ENCODE data around the gene CUEDC1.

The CUEDC1 gene

GRCh38 chr17:57889892-57890856, 65.0 kb downstream of the CUEDC1 start:
- Histone ChIP-seq H3K9me3 (ENCODE audit: control insufficient read depth in 5 of 5, low read length in 5 of 5) (no peaks in the 10 kb centered on the region), H3K4me1 (ENCODE audit: control insufficient read depth in 5 of 5, insufficient read depth in 5 of 5, low read length in 5 of 5) (peaks cover 37 to 69% (median 66%) of the 10 kb centered on the region in 5 donors), H3K4me3 (ENCODE audit: low read depth in 1 of 5, low read length in 5 of 5) (peak overlapping the region in 1 of 5 donors; percentile 4), H3K9ac (ENCODE audit: low read length in 5 of 5) (peak overlapping the region in 3 of 5 donors; percentile 11 to 63 (median 40)), H3K27ac (ENCODE audit: low read depth, low read length) (peak overlapping the region; percentile 84), H3K36me3 (ENCODE audit: control insufficient read depth in 5 of 5, insufficient read depth in 5 of 5, low read length in 5 of 5) (peaks cover 0 to 2% (median under 1%) of the 10 kb centered on the region in 5 donors), H3K27me3 (ENCODE audit: control insufficient read depth in 5 of 5, insufficient read depth in 4 of 5, low read length in 5 of 5) (no peaks in the 10 kb centered on the region)

GRCh38 chr17:57889252-57889651, 66.0 kb downstream of the CUEDC1 start:
- H3K27ac ChIP-seq (ENCODE audit: low read depth, low read length): peak overlapping the region; percentile 84
- peaks cover 0 to 11% (median 10%) of the 10 kb centered on the region in 5 donors for H3K36me3 ChIP-seq (ENCODE audit: control insufficient read depth in 5 of 5, insufficient read depth in 5 of 5, low read length in 5 of 5)
- H3K4me1 ChIP-seq (ENCODE audit: control insufficient read depth in 5 of 5, insufficient read depth in 5 of 5, low read length in 5 of 5): peaks cover 37 to 62% (median 59%) of the 10 kb centered on the region in 5 donors
- H3K4me3 ChIP-seq (ENCODE audit: low read depth in 1 of 5, low read length in 5 of 5): no peak overlapping the region
- H3K9me3 ChIP-seq (ENCODE audit: control insufficient read depth in 5 of 5, low read length in 5 of 5): no peaks in the 10 kb centered on the region
- H3K9ac ChIP-seq (ENCODE audit: low read length in 5 of 5): peak overlapping the region in 1 of 5 donors; percentile 8
- no peaks in the 10 kb centered on the region for H3K27me3 ChIP-seq (ENCODE audit: control insufficient read depth in 5 of 5, insufficient read depth in 4 of 5, low read length in 5 of 5)

- peak overlapping the region in 1 of 5 donors; percentile 36 for H3K9ac ChIP-seq (ENCODE audit: low read length in 5 of 5)
- no peak overlapping the region for H3K4me3 ChIP-seq (ENCODE audit: low read depth in 1 of 5, low read length in 5 of 5)
- peaks cover 0 to 15% (median 14%) of the 10 kb centered on the region in 5 donors for H3K36me3 ChIP-seq (ENCODE audit: control insufficient read depth in 5 of 5, insufficient read depth in 5 of 5, low read length in 5 of 5)
- peak overlapping the region; percentile 84 for H3K27ac ChIP-seq (ENCODE audit: low read depth, low read length)
- H3K4me1 ChIP-seq (ENCODE audit: control insufficient read depth in 5 of 5, insufficient read depth in 5 of 5, low read length in 5 of 5): peaks cover 36 to 57% (median 53%) of the 10 kb centered on the region in 5 donors
- no peaks in the 10 kb centered on the region for H3K9me3 ChIP-seq (ENCODE audit: control insufficient read depth in 5 of 5, low read length in 5 of 5)
- no peaks in the 10 kb centered on the region for H3K27me3 ChIP-seq (ENCODE audit: control insufficient read depth in 5 of 5, insufficient read depth in 4 of 5, low read length in 5 of 5)
These were observed 66.6 kb downstream of the CUEDC1 start for GRCh38 chr17:57888311-57889216.

GRCh38 chr17:57887161-57887560, 68.1 kb downstream of the CUEDC1 start:
- peaks cover 23 to 45% (median 42%) of the 10 kb centered on the region in 5 donors for H3K4me1 ChIP-seq (ENCODE audit: control insufficient read depth in 5 of 5, insufficient read depth in 5 of 5, low read length in 5 of 5)
- no peak overlapping the region for H3K9ac ChIP-seq (ENCODE audit: low read length in 5 of 5)
- H3K9me3 ChIP-seq (ENCODE audit: control insufficient read depth in 5 of 5, low read length in 5 of 5): no peaks in the 10 kb centered on the region
- no peak overlapping the region for H3K4me3 ChIP-seq (ENCODE audit: low read depth in 1 of 5, low read length in 5 of 5)
- H3K36me3 ChIP-seq (ENCODE audit: control insufficient read depth in 5 of 5, insufficient read depth in 5 of 5, low read length in 5 of 5): peaks cover 0 to 23% (median 19%) of the 10 kb centered on the region in 5 donors
- no peak overlapping the region for H3K27ac ChIP-seq (ENCODE audit: low read depth, low read length)
- no peaks in the 10 kb centered on the region for H3K27me3 ChIP-seq (ENCODE audit: control insufficient read depth in 5 of 5, insufficient read depth in 4 of 5, low read length in 5 of 5)

GRCh38 chr17:57886020-57886419, 69.2 kb downstream of the CUEDC1 start:
- H3K9me3 ChIP-seq (ENCODE audit: control insufficient read depth in 5 of 5, low read length in 5 of 5): no peaks in the 10 kb centered on the region
- no peaks in the 10 kb centered on the region for H3K27me3 ChIP-seq (ENCODE audit: control insufficient read depth in 5 of 5, insufficient read depth in 4 of 5, low read length in 5 of 5)
- no peak overlapping the region for H3K9ac ChIP-seq (ENCODE audit: low read length in 5 of 5)
- H3K36me3 ChIP-seq (ENCODE audit: control insufficient read depth in 5 of 5, insufficient read depth in 5 of 5, low read length in 5 of 5): peaks cover 0 to 26% (median 19%) of the 10 kb centered on the region in 5 donors
- H3K4me3 ChIP-seq (ENCODE audit: low read depth in 1 of 5, low read length in 5 of 5): no peak overlapping the region
- no peak overlapping the region for H3K27ac ChIP-seq (ENCODE audit: low read depth, low read length)
- peaks cover 27 to 45% (median 42%) of the 10 kb centered on the region in 5 donors for H3K4me1 ChIP-seq (ENCODE audit: control insufficient read depth in 5 of 5, insufficient read depth in 5 of 5, low read length in 5 of 5)

- peaks cover 27 to 43% (median 40%) of the 10 kb centered on the region in 5 donors for H3K4me1 ChIP-seq (ENCODE audit: control insufficient read depth in 5 of 5, insufficient read depth in 5 of 5, low read length in 5 of 5)
- H3K27ac ChIP-seq (ENCODE audit: low read depth, low read length): no peak overlapping the region
- H3K4me3 ChIP-seq (ENCODE audit: low read depth in 1 of 5, low read length in 5 of 5): no peak overlapping the region
- peaks cover 0 to 28% (median 19%) of the 10 kb centered on the region in 5 donors for H3K36me3 ChIP-seq (ENCODE audit: control insufficient read depth in 5 of 5, insufficient read depth in 5 of 5, low read length in 5 of 5)
- H3K9me3 ChIP-seq (ENCODE audit: control insufficient read depth in 5 of 5, low read length in 5 of 5): no peaks in the 10 kb centered on the region
- no peaks in the 10 kb centered on the region for H3K27me3 ChIP-seq (ENCODE audit: control insufficient read depth in 5 of 5, insufficient read depth in 4 of 5, low read length in 5 of 5)
- no peak overlapping the region for H3K9ac ChIP-seq (ENCODE audit: low read length in 5 of 5)
These were observed 69.9 kb downstream of the CUEDC1 start for GRCh38 chr17:57885148-57885915.

GRCh38 chr17:57881783-57882351, 73.3 kb downstream of the CUEDC1 start:
- Histone ChIP-seq H3K27ac (ENCODE audit: low read depth, low read length) (no peak overlapping the region), H3K9ac (ENCODE audit: low read length in 5 of 5) (no peak overlapping the region), H3K27me3 (ENCODE audit: control insufficient read depth in 5 of 5, insufficient read depth in 4 of 5, low read length in 5 of 5) (no peaks in the 10 kb centered on the region), H3K36me3 (ENCODE audit: control insufficient read depth in 5 of 5, insufficient read depth in 5 of 5, low read length in 5 of 5) (peaks cover 0 to 56% (median 29%) of the 10 kb centered on the region in 5 donors), H3K4me1 (ENCODE audit: control insufficient read depth in 5 of 5, insufficient read depth in 5 of 5, low read length in 5 of 5) (peaks cover 12 to 24% (median 21%) of the 10 kb centered on the region in 5 donors), H3K4me3 (ENCODE audit: low read depth in 1 of 5, low read length in 5 of 5) (peak overlapping the region in 1 of 5 donors; percentile 10), H3K9me3 (ENCODE audit: control insufficient read depth in 5 of 5, low read length in 5 of 5) (no peaks in the 10 kb centered on the region)

- Histone ChIP-seq H3K27ac (ENCODE audit: low read depth, low read length) (no peak overlapping the region), H3K9ac (ENCODE audit: low read length in 5 of 5) (no peak overlapping the region), H3K27me3 (ENCODE audit: control insufficient read depth in 5 of 5, insufficient read depth in 4 of 5, low read length in 5 of 5) (no peaks in the 10 kb centered on the region), H3K36me3 (ENCODE audit: control insufficient read depth in 5 of 5, insufficient read depth in 5 of 5, low read length in 5 of 5) (peaks cover 0 to 62% (median 32%) of the 10 kb centered on the region in 5 donors), H3K4me1 (ENCODE audit: control insufficient read depth in 5 of 5, insufficient read depth in 5 of 5, low read length in 5 of 5) (peaks cover 11 to 32% (median 27%) of the 10 kb centered on the region in 5 donors), H3K9me3 (ENCODE audit: control insufficient read depth in 5 of 5, low read length in 5 of 5) (no peaks in the 10 kb centered on the region), H3K4me3 (ENCODE audit: low read depth in 1 of 5, low read length in 5 of 5) (peak overlapping the region in 2 of 5 donors; percentile 10 to 30)
These were observed 74.1 kb downstream of the CUEDC1 start for GRCh38 chr17:57881143-57881542.

GRCh38 chr17:57880086-57880456, 75.1 kb downstream of the CUEDC1 start:
- Histone ChIP-seq H3K9ac (ENCODE audit: low read length in 5 of 5) (no peak overlapping the region), H3K4me1 (ENCODE audit: control insufficient read depth in 5 of 5, insufficient read depth in 5 of 5, low read length in 5 of 5) (peaks cover 17 to 42% (median 37%) of the 10 kb centered on the region in 5 donors), H3K27me3 (ENCODE audit: control insufficient read depth in 5 of 5, insufficient read depth in 4 of 5, low read length in 5 of 5) (no peaks in the 10 kb centered on the region), H3K9me3 (ENCODE audit: control insufficient read depth in 5 of 5, low read length in 5 of 5) (no peaks in the 10 kb centered on the region), H3K27ac (ENCODE audit: low read depth, low read length) (no peak overlapping the region), H3K36me3 (ENCODE audit: control insufficient read depth in 5 of 5, insufficient read depth in 5 of 5, low read length in 5 of 5) (peaks cover 0 to 59% (median 31%) of the 10 kb centered on the region in 5 donors), H3K4me3 (ENCODE audit: low read depth in 1 of 5, low read length in 5 of 5) (no peak overlapping the region)
